Activated B cell treated with CpG ODN at 0.5 μM for 24 hours (primary cell): ENCODE results near the gene UROD. TPM values are rescaled to one million over a fixed set of nuclear protein-coding genes. Genes with fewer than 3 reads are reported as not detected.

Experiments
- ATAC-seq: fragments of 200-7000 bp; cut with Tn5 transposase; one replicate; pipeline ENCODE4 v1.10.0; 2021; ENCODE audit warnings: low read depth, mild to moderate bottlenecking, moderate library complexity
- CTCF ChIA-PET: fragments of 350-600 bp; sonication (Branson Sonifier 250); formaldehyde crosslinking; loops from one replicate; lab custom pipeline; 2021; ENCODE audit warnings: antibody characterized with exemption; lab: Charles Lee
- POLR2A ChIA-PET: fragments of 350-600 bp; sonication (Branson Sonifier 250); formaldehyde crosslinking; loops from one replicate; lab custom pipeline; 2021; ENCODE audit warnings: antibody characterized with exemption; lab: Charles Lee
- DNase-seq: peaks from one replicate; pipeline ENCODE4 v3.0.0; 2022
- H3K27ac Mint-ChIP-seq: one replicate; pipeline ENCODE4 v1.8.0; 2020; ENCODE audit warnings: mixed read lengths
- H3K27me3 Mint-ChIP-seq: one replicate; pipeline ENCODE4 v1.8.0; 2021; ENCODE audit warnings: mixed read lengths
- H3K36me3 Mint-ChIP-seq: one replicate; pipeline ENCODE4 v1.8.0; 2021; ENCODE audit warnings: low read depth, mixed read lengths
- H3K4me1 Mint-ChIP-seq: one replicate; pipeline ENCODE4 v1.8.0; 2021; ENCODE audit warnings: mixed read lengths
- H3K4me3 Mint-ChIP-seq: one replicate; pipeline ENCODE4 v1.8.0; 2020; ENCODE audit warnings: mild to moderate bottlenecking, mixed read lengths
- H3K9me3 Mint-ChIP-seq: one replicate; pipeline ENCODE4 v1.8.0; 2020; ENCODE audit warnings: mixed read lengths
- intact Hi-C: fragments of 100-400 bp; cut with micrococcal nuclease; formaldehyde crosslinking; loops from one replicate; pipeline ENCODE4 v1.15.1; 2024
- total RNA-seq: library from RNA; stranded (reverse); gene quantifications from 2 replicates; pipeline ENCODE4 v1.2.3, GENCODE V29; 2022
- TF ChIP-seq, protein P1 (sequence below): fragments of 200-600 bp; IDR thresholded peaks from one replicate; pipeline ENCODE4 v1.8.0; 2022; ENCODE audit warnings: antibody characterized with exemption, mild to moderate bottlenecking

Gene UROD
- total RNA-seq, 1 donor from 2014 or later = 60.3 TPM

DNA sequence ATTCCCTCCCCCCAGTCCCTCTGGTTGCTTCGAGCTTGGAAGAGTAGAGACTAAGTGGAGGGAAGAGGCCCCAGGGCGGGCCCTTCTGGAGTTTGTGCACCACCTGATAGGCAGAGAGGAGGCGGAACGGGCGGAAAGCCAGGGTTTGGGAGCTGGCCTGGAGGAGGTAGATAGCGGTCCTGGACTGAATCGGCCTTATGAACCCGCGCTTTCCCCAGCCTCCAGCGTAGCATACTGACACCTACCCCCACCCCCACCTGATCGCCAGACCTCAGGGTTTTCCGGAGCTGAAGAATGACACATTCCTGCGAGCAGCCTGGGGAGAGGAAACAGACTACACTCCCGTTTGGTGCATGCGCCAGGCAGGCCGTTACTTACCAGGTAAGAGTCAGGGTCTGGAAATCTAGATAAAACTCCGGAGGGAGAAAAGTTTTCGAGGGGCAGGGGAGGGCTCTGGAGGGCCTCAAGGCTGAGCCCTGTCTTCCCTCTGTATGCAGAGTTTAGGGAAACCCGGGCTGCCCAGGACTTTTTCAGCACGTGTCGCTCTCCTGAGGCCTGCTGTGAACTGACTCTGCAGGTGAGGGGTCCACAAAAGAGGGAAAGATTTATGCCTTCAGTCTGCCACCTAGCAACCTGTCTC lies 705 bp downstream of the UROD start:
- ChIA-PET CTCF (interaction anchor here (0.7 to 10.9 kb wide), 10 partner anchors 213 to 487 kb away, joined by 3 to 227 read pairs (median 10); partner anchors contain the start of genes CCDC163, MMACHC, MUTYH and PLK3), POLR2A (interaction anchor here (0.6 to 7.9 kb wide), 24 partner anchors 26 to 673 kb away, joined by 3 to 156 read pairs (median 9); partner anchors contain the start of genes CCDC163, EIF2B3, GPBP1L1 and MMACHC)
- intact Hi-C loops = loop anchor here (1.0 to 5.0 kb wide), 8 partner anchors 26 to 870 kb away; partner anchors contain the start of genes EIF2B3, GPBP1L1, IPP and TMEM69
- Mint-ChIP-seq H3K4me1 (peaks cover 43% of the 10 kb centered on the region), H3K9me3 (no peaks in the 10 kb centered on the region), H3K27me3 (no peaks in the 10 kb centered on the region), H3K4me3 (peak overlapping the region; percentile 83), H3K27ac (peak overlapping the region; percentile 81), H3K36me3 (peaks cover 40% of the 10 kb centered on the region)
- DNase-seq = no peak
- no peak for ATAC-seq
- TF ChIP-seq, protein P1, sequence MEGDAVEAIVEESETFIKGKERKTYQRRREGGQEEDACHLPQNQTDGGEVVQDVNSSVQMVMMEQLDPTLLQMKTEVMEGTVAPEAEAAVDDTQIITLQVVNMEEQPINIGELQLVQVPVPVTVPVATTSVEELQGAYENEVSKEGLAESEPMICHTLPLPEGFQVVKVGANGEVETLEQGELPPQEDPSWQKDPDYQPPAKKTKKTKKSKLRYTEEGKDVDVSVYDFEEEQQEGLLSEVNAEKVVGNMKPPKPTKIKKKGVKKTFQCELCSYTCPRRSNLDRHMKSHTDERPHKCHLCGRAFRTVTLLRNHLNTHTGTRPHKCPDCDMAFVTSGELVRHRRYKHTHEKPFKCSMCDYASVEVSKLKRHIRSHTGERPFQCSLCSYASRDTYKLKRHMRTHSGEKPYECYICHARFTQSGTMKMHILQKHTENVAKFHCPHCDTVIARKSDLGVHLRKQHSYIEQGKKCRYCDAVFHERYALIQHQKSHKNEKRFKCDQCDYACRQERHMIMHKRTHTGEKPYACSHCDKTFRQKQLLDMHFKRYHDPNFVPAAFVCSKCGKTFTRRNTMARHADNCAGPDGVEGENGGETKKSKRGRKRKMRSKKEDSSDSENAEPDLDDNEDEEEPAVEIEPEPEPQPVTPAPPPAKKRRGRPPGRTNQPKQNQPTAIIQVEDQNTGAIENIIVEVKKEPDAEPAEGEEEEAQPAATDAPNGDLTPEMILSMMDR = no peak

DNA sequence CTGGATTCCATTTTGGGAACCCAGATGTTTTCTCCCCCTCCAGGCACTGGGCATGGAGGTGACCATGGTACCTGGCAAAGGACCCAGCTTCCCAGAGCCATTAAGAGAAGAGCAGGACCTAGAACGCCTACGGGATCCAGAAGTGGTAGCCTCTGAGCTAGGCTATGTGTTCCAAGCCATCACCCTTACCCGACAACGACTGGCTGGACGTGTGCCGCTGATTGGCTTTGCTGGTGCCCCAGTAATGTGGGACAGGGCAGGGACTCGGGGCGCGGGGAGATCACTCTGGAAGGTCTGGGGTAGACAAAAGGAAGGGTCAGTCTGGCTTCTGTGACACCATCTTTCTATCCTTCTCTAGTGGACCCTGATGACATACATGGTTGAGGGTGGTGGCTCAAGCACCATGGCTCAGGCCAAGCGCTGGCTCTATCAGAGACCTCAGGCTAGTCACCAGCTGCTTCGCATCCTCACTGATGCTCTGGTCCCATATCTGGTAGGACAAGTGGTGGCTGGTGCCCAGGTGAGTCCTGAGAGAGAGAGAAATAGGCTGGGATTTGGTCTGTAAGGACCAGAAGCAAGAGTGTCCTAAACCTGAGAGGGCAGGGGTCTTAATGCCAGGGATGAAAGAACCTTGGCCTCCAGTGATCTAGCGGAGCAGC lies 1.6 kb downstream of the UROD start:
- Mint-ChIP-seq H3K27me3 (no peaks in the 10 kb centered on the region), H3K9me3 (no peaks in the 10 kb centered on the region), H3K4me3 (no peak overlapping the region), H3K27ac (no peak overlapping the region), H3K4me1 (peaks cover 44% of the 10 kb centered on the region), H3K36me3 (peaks cover 31% of the 10 kb centered on the region)
- POLR2A ChIA-PET = interaction anchor here (1.2 to 7.9 kb wide), 12 partner anchors 27 to 508 kb away, joined by 3 to 156 read pairs (median 6); partner anchors contain the start of genes EIF2B3, PLK3, PRDX1 and RNU5D-1
- TF ChIP-seq, protein P1 = no peak
- intact Hi-C loops = loop anchor here (1.0 to 5.0 kb wide), 9 partner anchors 194 to 869 kb away; partner anchors contain the start of genes GPBP1L1, IPP, MUTYH and TMEM69
- CTCF ChIA-PET = interaction anchor here (0.8 to 10.9 kb wide), 16 partner anchors 38 to 499 kb away, joined by 3 to 227 read pairs (median 4); partner anchors contain the start of genes BEST4, CCDC163, MMACHC and MUTYH
- DNase-seq = no peak
- no peak for ATAC-seq

DNA sequence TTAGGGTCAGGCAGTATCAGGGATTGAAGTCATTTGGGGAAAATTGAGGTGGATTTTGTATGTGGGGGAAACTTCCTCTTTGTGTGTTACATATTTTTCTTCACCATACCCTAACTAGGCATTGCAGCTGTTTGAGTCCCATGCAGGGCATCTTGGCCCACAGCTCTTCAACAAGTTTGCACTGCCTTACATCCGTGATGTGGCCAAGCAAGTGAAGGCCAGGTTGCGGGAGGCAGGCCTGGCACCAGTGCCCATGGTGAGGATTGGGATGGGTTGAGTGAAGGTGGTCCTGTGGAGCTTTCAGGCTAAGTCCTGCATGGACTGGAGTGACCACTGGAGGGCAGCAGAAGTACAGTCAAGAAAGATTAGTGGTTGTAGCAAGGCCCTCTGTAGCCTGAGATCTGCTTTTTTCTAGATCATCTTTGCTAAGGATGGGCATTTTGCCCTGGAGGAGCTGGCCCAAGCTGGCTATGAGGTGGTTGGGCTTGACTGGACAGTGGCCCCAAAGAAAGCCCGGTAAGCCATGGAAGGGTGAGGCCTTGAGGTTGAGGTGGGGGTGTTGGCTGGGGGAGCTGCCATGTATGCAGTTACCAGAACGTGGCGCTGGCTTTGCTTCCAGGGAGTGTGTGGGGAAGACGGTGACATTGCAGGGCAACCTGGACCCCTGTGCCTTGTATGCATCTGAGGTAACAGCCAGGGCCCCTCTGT lies 2.4 kb downstream of the UROD start:
- intact Hi-C loops = loop anchor here (1.0 to 5.0 kb wide), 9 partner anchors 193 to 868 kb away; partner anchors contain the start of genes GPBP1L1, IPP, MUTYH and TMEM69
- peak; percentile 41 for ATAC-seq
- no peaks in the 10 kb centered on the region for H3K9me3 Mint-ChIP-seq
- peak; percentile 61 for DNase-seq
- H3K36me3 Mint-ChIP-seq = peaks cover 24% of the 10 kb centered on the region
- POLR2A ChIA-PET = interaction anchor here (0.7 to 7.9 kb wide), 12 partner anchors 28 to 536 kb away, joined by 3 to 156 read pairs (median 6); partner anchors contain the start of genes AKR1A1, EIF2B3, HPDL and PLK3
- H3K27ac Mint-ChIP-seq = peak overlapping the region; percentile 69
- no peaks in the 10 kb centered on the region for H3K27me3 Mint-ChIP-seq
- H3K4me3 Mint-ChIP-seq = peak overlapping the region; percentile 70
- CTCF ChIA-PET = interaction anchor here (0.5 to 10.9 kb wide), 18 partner anchors 37 to 498 kb away, joined by 3 to 227 read pairs (median 4); partner anchors contain the start of genes BEST4, CCDC163, MMACHC and MUTYH
- TF ChIP-seq, protein P1 = no peak
- H3K4me1 Mint-ChIP-seq = peaks cover 39% of the 10 kb centered on the region

DNA sequence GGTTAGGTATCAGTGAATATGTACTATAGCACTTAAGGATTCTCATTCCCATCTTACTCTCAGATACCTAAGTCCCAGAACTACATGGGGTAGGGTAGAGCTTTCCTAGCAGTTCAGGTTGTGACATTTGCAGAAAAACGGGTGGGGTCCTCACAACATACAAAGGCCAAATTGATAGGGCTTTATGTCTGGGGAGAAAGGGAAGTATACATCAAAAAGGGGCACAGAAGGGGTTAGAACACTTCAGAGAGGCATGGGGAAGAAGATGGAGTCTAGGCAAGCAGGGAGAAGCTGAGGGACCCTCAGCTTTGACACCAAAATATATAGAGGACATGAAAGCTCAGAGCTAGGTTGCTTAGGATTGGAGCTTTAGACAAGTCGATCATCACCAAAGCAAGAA lies 3.6 kb downstream of the UROD start:
- POLR2A ChIA-PET = interaction anchor here (0.6 to 7.9 kb wide), 2 partner anchors 286 to 324 kb away, joined by 3 to 156 read pairs; partner anchors contain the start of genes MUTYH and TOE1

More for the DNA sequence above, 3.6 kb downstream of the UROD start:
- H3K36me3 Mint-ChIP-seq = peaks cover 17% of the 10 kb centered on the region
- peaks cover 30% of the 10 kb centered on the region for H3K4me1 Mint-ChIP-seq
- H3K9me3 Mint-ChIP-seq = no peaks in the 10 kb centered on the region
- TF ChIP-seq, protein P1 = no peak
- intact Hi-C loops = no loop called here
- no peak overlapping the region for H3K27ac Mint-ChIP-seq
- no peak for ATAC-seq
- no peak for DNase-seq
- H3K27me3 Mint-ChIP-seq = no peaks in the 10 kb centered on the region
- H3K4me3 Mint-ChIP-seq = no peak overlapping the region
- CTCF ChIA-PET = interaction anchor here (1.3 to 10.9 kb wide), 3 partner anchors 14 to 477 kb away, joined by 3 to 227 read pairs (median 123); partner anchors contain the start of gene TESK2
